SK-N-SH (cell line): ENCODE data around the gene PEG3. TPM values are rescaled to one million over a fixed set of nuclear protein-coding genes. Genes with fewer than 3 reads are reported as not detected.

Source experiments
- CTCF ChIA-PET: fragments of 300-600, 350-600 bp; formaldehyde crosslinking; extraction: SDS; loops from one replicate; lab custom pipeline; 2021; lab: Yijun Ruan, JAX
- POLR2A ChIA-PET: fragments of 350-600 bp; sonication (Branson Sonifier 250); formaldehyde crosslinking; extraction: SDS; loops from one replicate; lab custom pipeline; 2020; ENCODE audit warnings: antibody characterized with exemption, inconsistent platforms; lab: Yijun Ruan, JAX
- DNase-seq: peaks from one replicate; pipeline ENCODE4 v3.0.0; 2012
- H2AFZ ChIP-seq: fragments of 200-600 bp; sonication (generic); 2 replicates; pipeline ENCODE4 v1.8.1; 2016; ENCODE audit warnings: antibody characterized with exemption, mild to moderate bottlenecking, low read depth
- H3F3A ChIP-seq: fragments of 200-600 bp; sonication (generic); replicated peaks from 2 replicates; pipeline ENCODE3; 2016; ENCODE audit warnings: antibody characterized with exemption, mild to moderate bottlenecking; ENCODE audit not compliant: insufficient read depth
- H3K27ac ChIP-seq, 2 experiments: fragments of 200-500 bp in 1 of 2; fragments of 200-600 bp in 1 of 2; sonication (Bioruptor generic) in 1 of 2; sonication (generic), shearing (Covaris generic) in 1 of 2; 2 replicates each; pipeline versions ENCODE4 v1.5.1 to v1.6.1; 2014 to 2016; ENCODE audit warnings: low read depth in 2 of 2, inconsistent platforms in 1 of 2, low read length in 1 of 2, mild to moderate bottlenecking in 1 of 2, mixed read lengths in 1 of 2
- H3K27me3 ChIP-seq: fragments of 200-600 bp; sonication (generic), shearing (Covaris generic); 2 replicates; pipeline ENCODE4 v1.6.1; 2016; ENCODE audit warnings: mixed run types; ENCODE audit not compliant: insufficient read depth
- H3K36me3 ChIP-seq, 2 experiments: fragments of 200-500 bp in 1 of 2; fragments of 200-600 bp in 1 of 2; sonication (Bioruptor generic) in 1 of 2; sonication (generic) in 1 of 2; replicated peaks in 1 of 2; 2 replicates each; pipeline versions ENCODE3 to v1.5.1; 2014 to 2016; ENCODE audit warnings: low read length in 1 of 2, mild to moderate bottlenecking in 1 of 2; ENCODE audit not compliant: insufficient read depth in 2 of 2, control insufficient read depth in 1 of 2
- H3K4me1 ChIP-seq, 2 experiments: fragments of 200-500 bp in 1 of 2; fragments of 200-600 bp in 1 of 2; sonication (Bioruptor generic) in 1 of 2; sonication (generic), shearing (Covaris generic) in 1 of 2; 2 replicates each; pipeline versions ENCODE4 v1.5.1 to v1.6.1; 2014 to 2016; ENCODE audit warnings: low read depth in 1 of 2, low read length in 1 of 2, mixed run types in 1 of 2; ENCODE audit not compliant: insufficient read depth in 2 of 2, control insufficient read depth in 1 of 2
- H3K4me2 ChIP-seq: fragments of 200-600 bp; sonication (generic), shearing (Covaris generic); 2 replicates; pipeline ENCODE4 v1.6.1; 2017; ENCODE audit warnings: mixed run types
- H3K4me3 ChIP-seq, 2 experiments: fragments of 200-500 bp in 1 of 2; fragments of 200-600 bp in 1 of 2; sonication (Bioruptor generic) in 1 of 2; sonication (generic), shearing (Covaris generic) in 1 of 2; 2 replicates each; pipeline versions ENCODE4 v1.5.1 to v1.8.1; 2014 to 2016; ENCODE audit warnings: low read depth in 2 of 2, inconsistent platforms in 1 of 2, low read length in 1 of 2, mild to moderate bottlenecking in 1 of 2, mixed read lengths in 1 of 2, moderate library complexity in 1 of 2
- H3K79me2 ChIP-seq: fragments of 200-600 bp; sonication (generic); 2 replicates; pipeline ENCODE4 v1.8.1; 2017; ENCODE audit warnings: mild to moderate bottlenecking; ENCODE audit not compliant: insufficient read depth
- H3K9ac ChIP-seq: fragments of 200-600 bp; sonication (generic); 2 replicates; pipeline ENCODE4 v1.6.1; 2017; ENCODE audit warnings: mixed run types
- H3K9me2 ChIP-seq: fragments of 200-600 bp; sonication (generic); 2 replicates; pipeline ENCODE4 v1.6.1; 2017; ENCODE audit warnings: mixed run types
- H3K9me3 ChIP-seq: fragments of 200-600 bp; sonication (generic); 2 replicates; pipeline ENCODE4 v1.6.1; 2017; ENCODE audit warnings: mixed run types, mild to moderate bottlenecking, moderate library complexity
- H4K20me1 ChIP-seq: fragments of 200-600 bp; sonication (generic); 2 replicates; pipeline ENCODE4 v1.6.1; 2017; ENCODE audit warnings: mild to moderate bottlenecking, mixed run types; ENCODE audit not compliant: insufficient read depth
- CHD2 ChIP-seq: fragments of 150-350 bp; IDR thresholded peaks from 2 replicates; pipeline ENCODE4 v1.6.1; 2018; ENCODE audit warnings: low read length; ENCODE audit not compliant: partially characterized antibody
- ELF1 ChIP-seq: IDR thresholded peaks from 2 replicates; pipeline ENCODE4 v1.4.0; 2012
- EP300 ChIP-seq, 2 experiments: IDR thresholded peaks; 2 replicates each; pipeline versions ENCODE4 v1.4.0 to v1.6.1; 2012; ENCODE audit warnings: borderline replicate concordance in 1 of 2, low read depth in 1 of 2, low read length in 1 of 2
- FOSL2 ChIP-seq: IDR thresholded peaks from 2 replicates; pipeline ENCODE4 v1.4.0; 2012; ENCODE audit warnings: low read depth, mild to moderate bottlenecking, moderate library complexity, borderline replicate concordance
- GATA2 ChIP-seq: sonication (generic); formaldehyde crosslinking; IDR thresholded peaks from 2 replicates; pipeline ENCODE4 v1.5.0; 2020; ENCODE audit warnings: mild to moderate bottlenecking, missing genetic modification reagents
- JUND ChIP-seq: IDR thresholded peaks from 2 replicates; pipeline ENCODE4 v1.4.0; 2012
- MXI1 ChIP-seq: IDR thresholded peaks from 2 replicates; pipeline ENCODE4 v1.6.1; 2012; ENCODE audit warnings: mild to moderate bottlenecking, low read depth, low read length, improper control_type of control experiment
- NFIC ChIP-seq: IDR thresholded peaks from 2 replicates; pipeline ENCODE4 v1.4.0; 2012; ENCODE audit warnings: borderline replicate concordance
- RAD21 ChIP-seq: IDR thresholded peaks from 2 replicates; pipeline ENCODE4 v1.6.1; 2012; ENCODE audit warnings: mild to moderate bottlenecking, low read length
- RCOR1 ChIP-seq: fragments of 150-350 bp; IDR thresholded peaks from 2 replicates; pipeline ENCODE4 v1.6.1; 2017; ENCODE audit warnings: antibody characterized with exemption, low read length
- RFX5 ChIP-seq: IDR thresholded peaks from 2 replicates; pipeline ENCODE4 v1.6.1; 2012; ENCODE audit warnings: mild to moderate bottlenecking, improper control_type of control experiment, low read length
- SIN3A ChIP-seq: IDR thresholded peaks from 2 replicates; pipeline ENCODE4 v1.6.1; 2012; ENCODE audit warnings: low read depth, mild to moderate bottlenecking, low read length, moderate library complexity, borderline replicate concordance
- SMC3 ChIP-seq: IDR thresholded peaks from 2 replicates; pipeline ENCODE4 v1.6.1; 2012; ENCODE audit warnings: low read depth, low read length, improper control_type of control experiment
- TAF1 ChIP-seq: IDR thresholded peaks from 2 replicates; pipeline ENCODE4 v1.6.1; 2012; ENCODE audit warnings: low read depth, mild to moderate bottlenecking, low read length, moderate library complexity, borderline replicate concordance
- TEAD4 ChIP-seq: IDR thresholded peaks from 2 replicates; pipeline ENCODE4 v1.4.0; 2012; ENCODE audit warnings: mild to moderate bottlenecking, borderline replicate concordance; ENCODE audit not compliant: insufficient read depth
- WGBS: methylation state at CpG from one replicate; pipeline ENCODE4 v1.1.6; 2017; ENCODE audit warnings: low lambda C conversion rate; 5-methylcytosine and 5-hydroxymethylcytosine counted together
- polyA plus RNA-seq, 3 experiments: library from polyadenylated mRNA; depleted of rRNA; stranded (reverse); fragments of >200 nt; gene quantifications; 2 replicates each; pipeline ENCODE4 v1.2.3, GENCODE V29; 2012
- TF ChIP-seq, protein P1 (sequence below): IDR thresholded peaks from 2 replicates; pipeline ENCODE4 v1.4.0; 2012; ENCODE audit warnings: low read depth, borderline replicate concordance
- TF ChIP-seq, protein P2 (sequence below): IDR thresholded peaks from 2 replicates; pipeline ENCODE4; 2012
- TF ChIP-seq, protein P3 (sequence below): fragments of 150-350 bp; IDR thresholded peaks from 2 replicates; pipeline ENCODE4 v1.6.1; 2017; ENCODE audit warnings: antibody characterized with exemption, low read length, low read depth, borderline replicate concordance
- TF ChIP-seq, protein P4 (sequence below): fragments of 200-600 bp; sonication (generic); IDR thresholded peaks from 2 replicates; pipeline ENCODE4 v1.6.1; 2017; ENCODE audit warnings: antibody characterized with exemption, mild to moderate bottlenecking, moderate library complexity

PEG3 gene
- polyA plus RNA-seq, 1 of the 3 experiments (the other 2 are of a cell fraction), result 0.12 TPM

DNA sequence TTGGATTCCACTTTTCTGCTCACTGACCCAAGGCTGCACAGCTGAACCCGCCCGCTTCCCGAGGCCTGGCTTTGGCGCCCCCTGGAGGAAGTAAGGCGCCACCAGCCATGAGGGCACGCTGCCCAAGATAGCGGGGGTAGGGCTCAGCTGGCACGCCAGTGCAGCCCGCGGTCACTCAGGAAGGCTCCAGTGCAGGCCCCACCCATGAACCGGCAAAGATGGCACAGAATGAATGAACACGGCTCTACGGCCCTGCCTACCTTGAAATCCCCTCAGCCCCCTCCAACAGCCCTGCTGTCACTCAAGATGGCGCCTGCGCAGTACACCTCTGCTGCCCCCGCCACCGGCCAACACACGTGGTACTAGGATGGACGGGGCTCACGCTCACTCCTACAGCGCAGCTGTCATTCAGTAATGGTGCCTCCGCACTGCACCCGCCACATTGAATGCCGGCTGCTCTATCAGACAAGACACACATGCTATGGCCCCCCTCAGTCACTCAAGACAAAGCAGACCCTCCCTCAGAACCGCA, 3.0 kb downstream of the PEG3 start (continued):
- TF ChIP-seq MXI1, result peak; percentile 97
- no peak for TF ChIP-seq SIN3A
- no peak for TF ChIP-seq GATA2 (CRISPR knock-in tag)
- TF ChIP-seq NFIC, result no peak
- peak; percentile 57 for TF ChIP-seq RAD21
- TF ChIP-seq, protein P1, sequence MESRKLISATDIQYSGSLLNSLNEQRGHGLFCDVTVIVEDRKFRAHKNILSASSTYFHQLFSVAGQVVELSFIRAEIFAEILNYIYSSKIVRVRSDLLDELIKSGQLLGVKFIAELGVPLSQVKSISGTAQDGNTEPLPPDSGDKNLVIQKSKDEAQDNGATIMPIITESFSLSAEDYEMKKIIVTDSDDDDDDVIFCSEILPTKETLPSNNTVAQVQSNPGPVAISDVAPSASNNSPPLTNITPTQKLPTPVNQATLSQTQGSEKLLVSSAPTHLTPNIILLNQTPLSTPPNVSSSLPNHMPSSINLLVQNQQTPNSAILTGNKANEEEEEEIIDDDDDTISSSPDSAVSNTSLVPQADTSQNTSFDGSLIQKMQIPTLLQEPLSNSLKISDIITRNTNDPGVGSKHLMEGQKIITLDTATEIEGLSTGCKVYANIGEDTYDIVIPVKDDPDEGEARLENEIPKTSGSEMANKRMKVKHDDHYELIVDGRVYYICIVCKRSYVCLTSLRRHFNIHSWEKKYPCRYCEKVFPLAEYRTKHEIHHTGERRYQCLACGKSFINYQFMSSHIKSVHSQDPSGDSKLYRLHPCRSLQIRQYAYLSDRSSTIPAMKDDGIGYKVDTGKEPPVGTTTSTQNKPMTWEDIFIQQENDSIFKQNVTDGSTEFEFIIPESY, result no peak
- no peak for TF ChIP-seq JUND
- no peak for TF ChIP-seq RFX5
- TF ChIP-seq, protein P2, sequence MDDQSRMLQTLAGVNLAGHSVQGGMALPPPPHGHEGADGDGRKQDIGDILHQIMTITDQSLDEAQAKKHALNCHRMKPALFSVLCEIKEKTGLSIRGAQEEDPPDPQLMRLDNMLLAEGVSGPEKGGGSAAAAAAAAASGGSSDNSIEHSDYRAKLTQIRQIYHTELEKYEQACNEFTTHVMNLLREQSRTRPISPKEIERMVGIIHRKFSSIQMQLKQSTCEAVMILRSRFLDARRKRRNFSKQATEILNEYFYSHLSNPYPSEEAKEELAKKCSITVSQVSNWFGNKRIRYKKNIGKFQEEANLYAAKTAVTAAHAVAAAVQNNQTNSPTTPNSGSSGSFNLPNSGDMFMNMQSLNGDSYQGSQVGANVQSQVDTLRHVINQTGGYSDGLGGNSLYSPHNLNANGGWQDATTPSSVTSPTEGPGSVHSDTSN, result peak; percentile 43
- no peak for TF ChIP-seq ELF1
- TF ChIP-seq, protein P3, sequence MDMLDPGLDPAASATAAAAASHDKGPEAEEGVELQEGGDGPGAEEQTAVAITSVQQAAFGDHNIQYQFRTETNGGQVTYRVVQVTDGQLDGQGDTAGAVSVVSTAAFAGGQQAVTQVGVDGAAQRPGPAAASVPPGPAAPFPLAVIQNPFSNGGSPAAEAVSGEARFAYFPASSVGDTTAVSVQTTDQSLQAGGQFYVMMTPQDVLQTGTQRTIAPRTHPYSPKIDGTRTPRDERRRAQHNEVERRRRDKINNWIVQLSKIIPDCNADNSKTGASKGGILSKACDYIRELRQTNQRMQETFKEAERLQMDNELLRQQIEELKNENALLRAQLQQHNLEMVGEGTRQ, result no peak
- TF ChIP-seq SMC3, result peak; percentile 56
- peak; percentile 51 for TF ChIP-seq CHD2
- no peak for TF ChIP-seq RCOR1
- TF ChIP-seq FOSL2, result no peak
- no peak for TF ChIP-seq TEAD4

DNA sequence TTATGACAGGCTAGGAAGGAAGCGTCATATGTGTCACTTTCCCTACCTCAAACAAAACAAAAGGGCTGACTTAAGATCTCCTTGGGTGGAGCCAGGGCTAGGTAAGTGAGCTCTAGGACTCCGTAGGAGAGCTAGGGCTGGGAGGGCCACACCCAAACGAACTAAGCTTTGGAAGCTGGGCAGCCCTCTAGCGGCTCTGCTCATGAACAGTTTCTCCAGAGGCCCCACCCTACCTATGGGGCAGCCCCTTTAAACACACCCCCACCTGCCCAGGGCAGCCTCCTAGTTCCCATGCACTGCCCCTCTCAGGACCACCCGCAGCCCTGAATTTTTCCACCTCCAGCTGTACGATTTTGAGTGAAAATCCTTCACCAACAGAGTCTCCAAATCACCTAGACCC, 3.5 kb downstream of the PEG3 start:
- Histone ChIP-seq H3K79me2 (no peaks in the 10 kb centered on the region), H3K9ac (no peak overlapping the region), H3K4me2 (0 out of 2 replicates have a peak overlapping the region, but pooled peaks have one; percentile 15), H3K4me3 (peak overlapping the region; percentile 27 to 46; a peak in 1 of 4 replicates), H3F3A (no peaks in the 10 kb centered on the region), H3K27ac (no peak overlapping the region), H4K20me1 (no peaks in the 10 kb centered on the region), H2AFZ (no peak overlapping the region), H3K9me2 (no peaks in the 10 kb centered on the region), H3K4me1 (peaks cover 0 to 2% of the 10 kb centered on the region in 2 experiments; a peak in 1 of 4 replicates), H3K9me3 (no peaks in the 10 kb centered on the region), H3K27me3 (no peaks in the 10 kb centered on the region), H3K36me3 (no peaks in the 10 kb centered on the region)
- WGBS, result 47% methylated on average over 6 of the region's 6 CpGs
- DNase-seq, result peak; percentile 10
- ChIA-PET POLR2A (no interaction called here), CTCF (interaction anchor here (0.6 to 3.4 kb wide), 33 partner anchors 8 to 334 kb away, joined by 3 to 70 read pairs (median 4); no protein-coding TSS in a partner anchor)
- TF ChIP-seq EP300 (IDR thresholded peaks at IDR 0.05; ENCODE audit: borderline replicate concordance in 1 of 2, low read depth in 1 of 2, low read length in 1 of 2), result no peak
- no peak for TF ChIP-seq SIN3A
- TF ChIP-seq, protein P4, sequence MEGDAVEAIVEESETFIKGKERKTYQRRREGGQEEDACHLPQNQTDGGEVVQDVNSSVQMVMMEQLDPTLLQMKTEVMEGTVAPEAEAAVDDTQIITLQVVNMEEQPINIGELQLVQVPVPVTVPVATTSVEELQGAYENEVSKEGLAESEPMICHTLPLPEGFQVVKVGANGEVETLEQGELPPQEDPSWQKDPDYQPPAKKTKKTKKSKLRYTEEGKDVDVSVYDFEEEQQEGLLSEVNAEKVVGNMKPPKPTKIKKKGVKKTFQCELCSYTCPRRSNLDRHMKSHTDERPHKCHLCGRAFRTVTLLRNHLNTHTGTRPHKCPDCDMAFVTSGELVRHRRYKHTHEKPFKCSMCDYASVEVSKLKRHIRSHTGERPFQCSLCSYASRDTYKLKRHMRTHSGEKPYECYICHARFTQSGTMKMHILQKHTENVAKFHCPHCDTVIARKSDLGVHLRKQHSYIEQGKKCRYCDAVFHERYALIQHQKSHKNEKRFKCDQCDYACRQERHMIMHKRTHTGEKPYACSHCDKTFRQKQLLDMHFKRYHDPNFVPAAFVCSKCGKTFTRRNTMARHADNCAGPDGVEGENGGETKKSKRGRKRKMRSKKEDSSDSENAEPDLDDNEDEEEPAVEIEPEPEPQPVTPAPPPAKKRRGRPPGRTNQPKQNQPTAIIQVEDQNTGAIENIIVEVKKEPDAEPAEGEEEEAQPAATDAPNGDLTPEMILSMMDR, result no peak
- TF ChIP-seq TAF1, result no peak
- no peak for TF ChIP-seq RCOR1
- no peak for TF ChIP-seq FOSL2
